Mucosa of descending colon (tissue), 3 donors: ENCODE results near the gene ADGRG6. TPM values are rescaled to one million over a fixed set of nuclear protein-coding genes. Genes with fewer than 3 reads are reported as not detected.

Source experiments
- ATAC-seq: fragments of 200-7000 bp; cut with Tn5 transposase; one replicate; pipeline ENCODE4 v1.9.1; 2020; ENCODE audit warnings: mild to moderate bottlenecking, moderate library complexity
- DNase-seq, 3 donors: peaks; one replicate each; pipeline ENCODE4 v3.0.0-alpha.2; 2020
- H3K36me3 ChIP-seq: fragments of 200-600 bp; one replicate; pipeline ENCODE4 v1.8.0; 2021; ENCODE audit warnings: low read depth, mild to moderate bottlenecking
- H3K4me1 ChIP-seq: fragments of 200-600 bp; one replicate; pipeline ENCODE4 v1.8.0; 2021; ENCODE audit warnings: low read depth, mild to moderate bottlenecking
- H3K4me3 ChIP-seq: fragments of 200-600 bp; one replicate; pipeline ENCODE4 v1.8.0; 2021; ENCODE audit warnings: mild to moderate bottlenecking
- H3K9me3 ChIP-seq: fragments of 200-600 bp; one replicate; pipeline ENCODE4 v1.8.0; 2021; ENCODE audit warnings: mild to moderate bottlenecking
- intact Hi-C, 2 donors: fragments of 100-400 bp; cut with DNase I in 1 of 2; cut with micrococcal nuclease in 1 of 2; formaldehyde crosslinking; loops; one replicate each; pipeline versions ENCODE4 v1.11.0 to v1.11.1; 2022; cut with DNase I, micrococcal nuclease
- total RNA-seq, 3 donors: library from RNA; stranded (reverse); fragmentation: NEBNext Ultra II Directional in 2 of 3; extraction: Animal tissue kit (Norgen Biotek cat#: 25700) in 2 of 3; gene quantifications; one replicate each; pipeline versions ENCODE4 v1.2.1 to v1.2.4, GENCODE V29; 2021 to 2023
- TF ChIP-seq, protein P1 (sequence below): fragments of 200-600 bp; IDR thresholded peaks from one replicate; pipeline ENCODE4 v1.8.0; 2022; ENCODE audit warnings: antibody characterized with exemption, mild to moderate bottlenecking
- donor health status: DM: no; HTN: no; CAD: no; lungs with moderate emphysema.
- donor health status: DM: no; HTN: no; CAD: no.
- donor health status: DM: no; HTN: yes; CAD: no.

The ADGRG6 gene
- total RNA-seq, 3 donors from 2014 or later: 14.1 to 17.6 (median 17.1) TPM

DNA sequence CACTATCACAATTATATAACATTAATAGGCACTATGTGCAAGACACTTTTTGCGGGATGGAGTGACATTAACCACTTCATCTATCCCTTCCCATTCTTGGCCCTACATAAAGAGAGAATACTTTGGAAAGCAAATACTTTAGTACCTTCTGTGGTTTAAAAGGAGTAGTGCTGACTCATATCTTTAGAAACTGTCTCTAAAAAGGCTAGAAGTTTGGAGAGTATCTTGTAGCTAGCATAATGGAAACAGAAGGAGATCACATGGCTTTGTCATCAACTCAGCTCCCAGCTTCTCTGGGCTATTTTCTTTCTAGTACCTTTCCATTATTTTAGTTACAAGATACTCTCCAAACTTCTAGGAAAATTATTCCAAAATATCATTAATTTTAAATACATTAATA lies 157.5 kb downstream of the ADGRG6 start:
- DNase-seq (no peak), ATAC-seq (no peak)
- H3K9me3 ChIP-seq: no peaks in the 10 kb centered on the region
- no peak overlapping the region for H3K4me3 ChIP-seq
- H3K4me1 ChIP-seq: no peaks in the 10 kb centered on the region
- TF ChIP-seq, protein P1, sequence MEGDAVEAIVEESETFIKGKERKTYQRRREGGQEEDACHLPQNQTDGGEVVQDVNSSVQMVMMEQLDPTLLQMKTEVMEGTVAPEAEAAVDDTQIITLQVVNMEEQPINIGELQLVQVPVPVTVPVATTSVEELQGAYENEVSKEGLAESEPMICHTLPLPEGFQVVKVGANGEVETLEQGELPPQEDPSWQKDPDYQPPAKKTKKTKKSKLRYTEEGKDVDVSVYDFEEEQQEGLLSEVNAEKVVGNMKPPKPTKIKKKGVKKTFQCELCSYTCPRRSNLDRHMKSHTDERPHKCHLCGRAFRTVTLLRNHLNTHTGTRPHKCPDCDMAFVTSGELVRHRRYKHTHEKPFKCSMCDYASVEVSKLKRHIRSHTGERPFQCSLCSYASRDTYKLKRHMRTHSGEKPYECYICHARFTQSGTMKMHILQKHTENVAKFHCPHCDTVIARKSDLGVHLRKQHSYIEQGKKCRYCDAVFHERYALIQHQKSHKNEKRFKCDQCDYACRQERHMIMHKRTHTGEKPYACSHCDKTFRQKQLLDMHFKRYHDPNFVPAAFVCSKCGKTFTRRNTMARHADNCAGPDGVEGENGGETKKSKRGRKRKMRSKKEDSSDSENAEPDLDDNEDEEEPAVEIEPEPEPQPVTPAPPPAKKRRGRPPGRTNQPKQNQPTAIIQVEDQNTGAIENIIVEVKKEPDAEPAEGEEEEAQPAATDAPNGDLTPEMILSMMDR: no peak
- intact Hi-C loops: no loop called here
- no peaks in the 10 kb centered on the region for H3K36me3 ChIP-seq

DNA sequence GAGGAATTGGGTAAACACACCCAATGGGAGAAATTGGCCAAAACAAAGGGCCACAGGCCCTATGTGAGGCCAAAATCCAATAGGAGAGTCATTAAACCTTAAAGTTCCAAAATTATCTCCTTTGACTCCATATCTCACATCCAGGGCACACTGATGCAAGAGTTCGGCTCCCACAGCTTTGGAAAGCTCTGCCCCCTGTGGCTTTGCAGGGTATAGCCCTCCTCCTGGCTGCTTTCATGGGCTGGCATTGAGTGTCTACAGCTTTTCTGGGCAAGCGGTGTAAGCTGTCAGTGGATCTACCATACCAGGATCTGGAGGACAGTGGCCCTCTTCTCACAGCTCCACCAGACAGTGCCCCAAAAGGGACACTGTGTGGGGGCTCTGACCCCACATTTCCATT lies 160.5 kb downstream of the ADGRG6 start:
- H3K4me1 ChIP-seq: no peaks in the 10 kb centered on the region
- H3K4me3 ChIP-seq: no peak overlapping the region
- ATAC-seq: no peak
- no peak for DNase-seq
- intact Hi-C loops: no loop called here
- TF ChIP-seq, protein P1: no peak
- H3K36me3 ChIP-seq: no peaks in the 10 kb centered on the region
- no peaks in the 10 kb centered on the region for H3K9me3 ChIP-seq

GRCh38 chr6:142463988-142464387 lies 162.2 kb downstream of the ADGRG6 start:
- ATAC-seq (no peak), DNase-seq (no peak)
- Histone ChIP-seq H3K36me3 (no peaks in the 10 kb centered on the region), H3K4me1 (no peaks in the 10 kb centered on the region), H3K4me3 (no peak overlapping the region), H3K9me3 (no peaks in the 10 kb centered on the region)
- intact Hi-C loops: no loop called here
- TF ChIP-seq, protein P1: no peak

- intact Hi-C loops: no loop called here
- DNase-seq (no peak), ATAC-seq (no peak)
- Histone ChIP-seq H3K4me3 (no peak overlapping the region), H3K4me1 (no peaks in the 10 kb centered on the region), H3K36me3 (no peaks in the 10 kb centered on the region), H3K9me3 (no peaks in the 10 kb centered on the region)
- TF ChIP-seq, protein P1: no peak
Measured at GRCh38 chr6:142469220-142469619, 167.4 kb downstream of the ADGRG6 start.

DNA sequence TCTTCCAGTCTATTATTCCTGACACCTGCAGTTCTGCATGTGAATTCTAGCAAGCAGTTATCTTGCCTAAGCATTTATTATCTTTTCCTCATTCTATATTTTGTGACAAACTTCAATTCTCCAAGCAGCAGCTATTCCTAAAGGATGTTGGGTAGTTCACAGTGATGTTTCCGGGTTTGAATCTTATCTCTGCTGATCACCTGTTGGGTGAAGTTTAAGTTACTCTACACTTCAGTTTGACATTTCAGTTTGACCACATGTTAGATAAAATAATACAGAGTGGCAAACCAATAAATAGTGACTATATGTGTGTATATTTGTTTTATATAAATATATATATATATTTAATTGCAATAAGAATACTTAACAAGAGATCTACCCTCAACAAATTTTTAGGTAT lies 168.6 kb downstream of the ADGRG6 start:
- intact Hi-C loops: no loop called here
- Histone ChIP-seq H3K4me3 (no peak overlapping the region), H3K4me1 (no peaks in the 10 kb centered on the region), H3K36me3 (no peaks in the 10 kb centered on the region), H3K9me3 (no peaks in the 10 kb centered on the region)
- ATAC-seq: no peak
- DNase-seq: no peak
- TF ChIP-seq, protein P1: no peak
